Colonic mucosa (tissue), 4 donors: Measurements from ENCODE around the gene SP100. TPM values are rescaled to one million over a fixed set of nuclear protein-coding genes. Genes with fewer than 3 reads are reported as not detected.
"Not testable (repeated sequence)": the region's sequence is repeated elsewhere in the genome, so short reads cannot be mapped to it uniquely, and the experiment has no call there.

ENCODE experiments used
- DNase-seq: peaks from one replicate; pipeline ENCODE4 v3.0.0-alpha.2; 2020
- H3K27ac ChIP-seq: fragments of 200-600 bp; one replicate; pipeline ENCODE4 v1.8.0; 2021
- H3K27me3 ChIP-seq: fragments of 200-600 bp; one replicate; pipeline ENCODE4 v1.8.0; 2021
- H3K36me3 ChIP-seq: fragments of 200-600 bp; one replicate; pipeline ENCODE4 v1.8.0; 2021
- H3K4me1 ChIP-seq: fragments of 200-600 bp; one replicate; pipeline ENCODE4 v1.8.0; 2021; ENCODE audit warnings: mild to moderate bottlenecking
- H3K4me3 ChIP-seq: fragments of 200-600 bp; one replicate; pipeline ENCODE4 v1.8.0; 2021
- H3K9ac ChIP-seq, 2 donors: one replicate each; pipeline ENCODE4 v1.7.0; 2013; ENCODE audit warnings: control low read depth in 2 of 2, low read depth in 2 of 2, low read length in 2 of 2
- H3K9me3 ChIP-seq: fragments of 200-600 bp; one replicate; pipeline ENCODE4 v1.8.0; 2021
- CTCF ChIP-seq: fragments of 200-600 bp; IDR thresholded peaks from one replicate; pipeline ENCODE4 v1.8.0; 2022; ENCODE audit warnings: antibody characterized with exemption, mild to moderate bottlenecking
- intact Hi-C: fragments of 100-400 bp; cut with DNase I; formaldehyde crosslinking; loops from one replicate; pipeline ENCODE4 v1.14.1; 2022
- total RNA-seq, 2 donors: library from RNA; stranded (reverse); fragmentation: NEBNext Ultra II Directional in 1 of 2; extraction: Animal tissue kit (Norgen Biotek cat#: 25700) in 1 of 2; gene quantifications; one replicate each; pipeline ENCODE4 v1.2.1, GENCODE V29; 2021
- donor health status: healthy.
- donor health status: DM: no; HTN: no; CAD: no.
- donor health status: DM: no; HTN: no; CAD: no.

Gene SP100
- total RNA-seq, 2 donors from 2014 or later = 35.7 to 53.6 TPM

GRCh38 chr2:230400041-230400440, 16.0 kb upstream of the SP100 start:
- no peak overlapping the region for H3K9ac ChIP-seq
- no peaks in the 10 kb centered on the region for H3K27me3 ChIP-seq
- no peak for DNase-seq
- TF ChIP-seq CTCF = no peak
- no peaks in the 10 kb centered on the region for H3K9me3 ChIP-seq
- intact Hi-C loops = no loop called here
- H3K4me1 ChIP-seq = no peaks in the 10 kb centered on the region
- H3K4me3 ChIP-seq = no peak overlapping the region
- no peak overlapping the region for H3K27ac ChIP-seq
- H3K36me3 ChIP-seq = no peaks in the 10 kb centered on the region

- Histone ChIP-seq H3K9me3 (no peaks in the 10 kb centered on the region), H3K4me1 (no peaks in the 10 kb centered on the region), H3K27me3 (no peaks in the 10 kb centered on the region), H3K36me3 (no peaks in the 10 kb centered on the region), H3K27ac (no peak overlapping the region), H3K9ac (no peak overlapping the region), H3K4me3 (no peak overlapping the region)
- DNase-seq = no peak
- TF ChIP-seq CTCF = no peak
- intact Hi-C loops = no loop called here
Observed at GRCh38 chr2:230400454-230400853, 15.5 kb upstream of the SP100 start.

GRCh38 chr2:230401026-230401425, 15.0 kb upstream of the SP100 start:
- H3K4me3 ChIP-seq, DNase-seq, H3K36me3 ChIP-seq, H3K9me3 ChIP-seq, H3K27ac ChIP-seq, intact Hi-C loops, H3K9ac ChIP-seq, H3K27me3 ChIP-seq, H3K4me1 ChIP-seq: not testable (repeated sequence)

GRCh38 chr2:230403746-230404145, 12.3 kb upstream of the SP100 start:
- no peak for DNase-seq
- intact Hi-C loops = no loop called here

GRCh38 chr2:230405824-230406223, 10.2 kb upstream of the SP100 start:
- H3K27ac ChIP-seq = no peak overlapping the region
- no peaks in the 10 kb centered on the region for H3K36me3 ChIP-seq
- no peaks in the 10 kb centered on the region for H3K27me3 ChIP-seq
- TF ChIP-seq CTCF = no peak
- no peak overlapping the region for H3K9ac ChIP-seq
- no peaks in the 10 kb centered on the region for H3K4me1 ChIP-seq
- no peak overlapping the region for H3K4me3 ChIP-seq
- no peaks in the 10 kb centered on the region for H3K9me3 ChIP-seq
- intact Hi-C loops = no loop called here
- DNase-seq = no peak

More at GRCh38 chr2:230403746-230404145, 12.3 kb upstream of the SP100 start:
- TF ChIP-seq CTCF = no peak
- Histone ChIP-seq H3K27ac (no peak overlapping the region), H3K4me3 (no peak overlapping the region), H3K9me3 (no peaks in the 10 kb centered on the region), H3K27me3 (no peaks in the 10 kb centered on the region), H3K4me1 (no peaks in the 10 kb centered on the region), H3K36me3 (no peaks in the 10 kb centered on the region), H3K9ac (no peak overlapping the region)

- Histone ChIP-seq H3K36me3 (no peaks in the 10 kb centered on the region), H3K4me3 (no peak overlapping the region), H3K9me3 (no peaks in the 10 kb centered on the region), H3K4me1 (peaks cover 4% of the 10 kb centered on the region), H3K27me3 (no peaks in the 10 kb centered on the region), H3K9ac (no peak overlapping the region), H3K27ac (no peak overlapping the region)
- TF ChIP-seq CTCF = no peak
- intact Hi-C loops = no loop called here
- DNase-seq = no peak
Observed at GRCh38 chr2:230408244-230408842, 7.7 kb upstream of the SP100 start.

GRCh38 chr2:230409316-230409715, 6.7 kb upstream of the SP100 start:
- H3K9ac ChIP-seq, H3K27me3 ChIP-seq, H3K4me1 ChIP-seq: not testable (repeated sequence)

More at GRCh38 chr2:230409316-230409715, 6.7 kb upstream of the SP100 start:
- DNase-seq, H3K4me3 ChIP-seq, H3K27ac ChIP-seq, H3K9me3 ChIP-seq, H3K36me3 ChIP-seq, intact Hi-C loops: not testable (repeated sequence)
